Nephron progenitor cell (in vitro differentiated cells): ENCODE data around the gene RFESD.

ENCODE experiments used
- DNase-seq: peaks from one replicate; pipeline ENCODE4 v3.0.0; 2021
- H3K27ac Mint-ChIP-seq: 2 replicates; pipeline ENCODE4 v1.8.0; 2021; ENCODE audit warnings: mild to moderate bottlenecking, moderate library complexity, mixed read lengths
- H3K27me3 Mint-ChIP-seq: 2 replicates; pipeline ENCODE4 v1.8.0; 2021; ENCODE audit warnings: mild to moderate bottlenecking, low read depth, mixed read lengths; ENCODE audit not compliant: poor library complexity
- H3K36me3 Mint-ChIP-seq: 2 replicates; pipeline ENCODE4 v1.8.0; 2021; ENCODE audit warnings: low read depth, mixed read lengths
- H3K4me1 Mint-ChIP-seq: 2 replicates; pipeline ENCODE4 v1.8.0; 2021; ENCODE audit warnings: mixed read lengths
- H3K4me3 Mint-ChIP-seq: 2 replicates; pipeline ENCODE4 v1.8.0; 2021; ENCODE audit warnings: mild to moderate bottlenecking, moderate library complexity, mixed read lengths
- H3K9me3 Mint-ChIP-seq: 2 replicates; pipeline ENCODE4 v1.8.0; 2021; ENCODE audit warnings: mild to moderate bottlenecking, moderate library complexity, mixed read lengths
- TF ChIP-seq, protein P1 (sequence below): fragments of 200-600 bp; sonication (generic); IDR thresholded peaks from 2 replicates; pipeline ENCODE4 v1.5.0; 2021; ENCODE audit warnings: antibody characterized with exemption

Gene RFESD

DNA sequence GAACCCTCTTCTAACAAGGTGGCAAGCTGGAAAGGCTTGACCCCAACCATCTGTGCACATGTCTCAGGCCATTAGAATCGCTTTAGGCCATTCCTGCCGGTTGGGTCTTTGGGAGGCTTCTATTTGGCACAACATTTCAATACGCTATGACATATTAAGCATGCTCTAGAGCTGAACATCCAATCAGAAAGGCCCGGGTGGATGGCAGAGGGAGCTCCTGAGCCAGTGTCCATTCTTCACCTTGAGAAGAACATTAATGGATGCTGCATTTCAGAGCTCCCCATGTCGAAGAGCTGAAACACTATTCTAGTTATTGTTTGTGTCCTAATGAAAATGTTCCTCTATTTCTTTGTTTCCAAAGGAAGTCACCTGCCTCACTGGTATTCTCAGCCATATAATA, 23.4 kb downstream of the RFESD start:
- TF ChIP-seq, protein P1, sequence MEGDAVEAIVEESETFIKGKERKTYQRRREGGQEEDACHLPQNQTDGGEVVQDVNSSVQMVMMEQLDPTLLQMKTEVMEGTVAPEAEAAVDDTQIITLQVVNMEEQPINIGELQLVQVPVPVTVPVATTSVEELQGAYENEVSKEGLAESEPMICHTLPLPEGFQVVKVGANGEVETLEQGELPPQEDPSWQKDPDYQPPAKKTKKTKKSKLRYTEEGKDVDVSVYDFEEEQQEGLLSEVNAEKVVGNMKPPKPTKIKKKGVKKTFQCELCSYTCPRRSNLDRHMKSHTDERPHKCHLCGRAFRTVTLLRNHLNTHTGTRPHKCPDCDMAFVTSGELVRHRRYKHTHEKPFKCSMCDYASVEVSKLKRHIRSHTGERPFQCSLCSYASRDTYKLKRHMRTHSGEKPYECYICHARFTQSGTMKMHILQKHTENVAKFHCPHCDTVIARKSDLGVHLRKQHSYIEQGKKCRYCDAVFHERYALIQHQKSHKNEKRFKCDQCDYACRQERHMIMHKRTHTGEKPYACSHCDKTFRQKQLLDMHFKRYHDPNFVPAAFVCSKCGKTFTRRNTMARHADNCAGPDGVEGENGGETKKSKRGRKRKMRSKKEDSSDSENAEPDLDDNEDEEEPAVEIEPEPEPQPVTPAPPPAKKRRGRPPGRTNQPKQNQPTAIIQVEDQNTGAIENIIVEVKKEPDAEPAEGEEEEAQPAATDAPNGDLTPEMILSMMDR = no peak
- DNase-seq = no peak
- H3K27ac Mint-ChIP-seq = no peak overlapping the region
- H3K4me1 Mint-ChIP-seq = peaks cover 16% of the 10 kb centered on the region
- H3K9me3 Mint-ChIP-seq = no peaks in the 10 kb centered on the region
- no peaks in the 10 kb centered on the region for H3K27me3 Mint-ChIP-seq
- no peaks in the 10 kb centered on the region for H3K36me3 Mint-ChIP-seq
- H3K4me3 Mint-ChIP-seq = no peak overlapping the region

DNA sequence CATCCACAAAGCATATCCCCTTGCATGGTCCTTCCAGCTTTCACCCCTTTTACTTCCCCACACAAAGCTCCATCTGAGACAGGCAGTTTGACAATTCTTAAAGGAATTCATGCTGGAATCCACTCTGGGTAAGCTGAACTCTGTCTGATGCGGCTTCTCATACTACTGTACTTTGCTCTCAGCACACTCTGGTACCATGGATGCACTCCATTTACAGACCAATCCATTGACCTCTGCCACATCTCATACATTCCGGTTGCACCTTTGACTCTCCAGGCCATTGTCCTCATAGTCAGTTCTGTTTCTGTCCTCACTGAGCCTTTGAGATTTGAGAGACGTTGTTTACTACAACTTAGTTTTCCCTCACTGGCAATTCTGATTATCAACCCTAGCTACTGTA, 24.0 kb downstream of the RFESD start:
- Mint-ChIP-seq H3K4me3 (no peak overlapping the region), H3K36me3 (no peaks in the 10 kb centered on the region), H3K9me3 (no peaks in the 10 kb centered on the region), H3K27ac (no peak overlapping the region), H3K4me1 (peaks cover 16% of the 10 kb centered on the region), H3K27me3 (no peaks in the 10 kb centered on the region)
- no peak for DNase-seq
- TF ChIP-seq, protein P1 = no peak

DNA sequence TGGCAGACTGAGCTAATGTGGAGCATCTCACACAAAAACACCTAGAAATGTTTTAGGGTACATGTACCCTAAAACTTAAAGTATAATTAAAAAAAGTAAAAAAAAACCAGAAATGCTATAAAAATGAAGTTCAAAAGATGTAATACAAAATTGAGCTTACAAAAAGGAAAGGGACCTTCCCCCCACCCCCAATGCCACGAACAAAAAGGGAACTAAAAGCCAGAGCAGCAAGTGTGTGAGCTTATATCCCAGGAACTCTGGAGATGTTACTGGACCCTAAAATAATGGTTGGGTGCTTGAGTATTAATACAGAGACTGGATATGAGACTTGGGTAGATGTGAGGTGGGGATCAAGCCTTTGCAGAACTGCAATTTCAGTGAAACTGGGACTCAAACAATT, 25.2 kb downstream of the RFESD start:
- Mint-ChIP-seq H3K27me3 (no peaks in the 10 kb centered on the region), H3K36me3 (no peaks in the 10 kb centered on the region), H3K9me3 (no peaks in the 10 kb centered on the region), H3K4me1 (peaks cover 16% of the 10 kb centered on the region), H3K27ac (no peak overlapping the region), H3K4me3 (no peak overlapping the region)
- TF ChIP-seq, protein P1 = no peak
- no peak for DNase-seq

DNA sequence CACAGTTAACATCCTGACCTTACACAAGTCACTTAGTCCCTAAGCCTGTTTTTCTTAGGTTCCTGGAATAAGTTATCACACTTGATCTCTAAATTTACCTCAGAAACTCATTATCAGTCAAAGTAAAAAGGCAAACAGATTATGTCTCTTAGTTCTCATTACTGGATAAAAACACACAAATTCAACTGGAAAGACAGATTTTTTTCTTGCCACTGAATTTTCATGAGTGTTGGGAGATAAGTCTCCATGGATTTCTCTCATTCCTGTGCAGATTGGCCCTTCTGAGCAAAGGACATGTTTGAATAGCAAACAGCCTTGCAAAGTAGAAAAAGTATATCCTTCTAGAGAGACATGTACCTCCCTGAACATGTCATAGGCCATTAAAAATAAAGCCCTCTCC, 26.1 kb downstream of the RFESD start:
- DNase-seq = no peak
- peak overlapping the region; percentile 10 for H3K27ac Mint-ChIP-seq
- no peak overlapping the region for H3K4me3 Mint-ChIP-seq
- H3K36me3 Mint-ChIP-seq = no peaks in the 10 kb centered on the region
- H3K27me3 Mint-ChIP-seq = no peaks in the 10 kb centered on the region
- H3K9me3 Mint-ChIP-seq = no peaks in the 10 kb centered on the region
- TF ChIP-seq, protein P1 = no peak
- peaks cover 16% of the 10 kb centered on the region for H3K4me1 Mint-ChIP-seq

DNA sequence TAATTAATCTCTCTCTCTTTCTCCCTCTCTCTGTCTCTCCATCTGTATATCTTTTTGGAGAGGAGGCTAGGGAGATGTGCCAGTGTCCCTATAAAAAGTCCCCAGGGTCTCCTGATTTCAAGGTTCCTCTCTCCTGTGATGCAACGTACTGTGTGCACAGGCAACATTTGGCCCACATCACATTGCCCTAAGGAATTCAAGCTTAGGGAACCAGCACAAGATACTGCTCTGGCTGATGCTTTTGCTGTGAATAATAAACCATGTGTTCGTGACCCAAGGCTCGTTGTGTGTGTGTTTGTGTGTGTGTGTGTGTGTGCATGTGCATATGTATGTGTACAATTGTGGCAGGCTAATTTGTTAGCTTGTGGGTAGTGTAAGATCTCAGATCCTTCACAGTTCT, 26.5 kb downstream of the RFESD start:
- TF ChIP-seq, protein P1 = no peak
- Mint-ChIP-seq H3K4me1 (peaks cover 16% of the 10 kb centered on the region), H3K9me3 (no peaks in the 10 kb centered on the region), H3K27me3 (no peaks in the 10 kb centered on the region), H3K27ac (no peak overlapping the region), H3K4me3 (no peak overlapping the region), H3K36me3 (no peaks in the 10 kb centered on the region)
- no peak for DNase-seq

DNA sequence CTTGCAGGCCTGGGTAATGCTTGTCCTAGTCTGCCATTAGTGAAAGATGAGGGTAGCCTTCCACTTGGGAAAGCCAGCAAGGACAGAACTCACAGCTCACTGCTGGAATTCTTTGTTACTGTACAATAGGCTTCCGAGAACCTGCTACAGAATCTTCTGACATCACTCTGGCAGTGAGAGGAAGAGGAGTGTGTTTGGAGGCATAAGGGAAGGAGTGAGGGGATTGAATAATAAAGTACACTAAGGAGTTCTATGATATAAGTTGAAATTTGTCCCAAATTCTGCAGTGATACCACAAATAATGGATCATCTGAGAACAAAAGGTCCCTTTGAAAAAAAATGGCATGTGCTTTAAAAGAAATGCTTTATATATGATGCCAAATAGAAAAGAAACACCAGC, 36.3 kb downstream of the RFESD start, which contains the start of gene SPATA9:
TSS of gene SPATA9 (minus strand) at position 101 of the 400 bp plus-strand sequence. CDS start 137 bp downstream, outside the sequence.
- H3K9me3 Mint-ChIP-seq = peaks cover 4% of the 10 kb centered on the region
- H3K27ac Mint-ChIP-seq = no peak within 1 kb of the TSS
- H3K27me3 Mint-ChIP-seq = peaks cover 6% of the 10 kb centered on the region
- DNase-seq = no peak
- TF ChIP-seq, protein P1 = no peak
- no peak within 1 kb of the TSS for H3K4me3 Mint-ChIP-seq
- no peaks in the 10 kb centered on the region for H3K4me1 Mint-ChIP-seq
- H3K36me3 Mint-ChIP-seq = no peaks in the 10 kb centered on the region
